Measurements from ENCODE around the gene MITF.
"Not testable (repeated sequence)": the region's sequence is repeated elsewhere in the genome, so short reads cannot be mapped to it uniquely, and the experiment has no call there.

Gene MITF

GRCh38 chr3:69893274-69893673, 154.0 kb downstream of the MITF start:
- TF ChIP-seq ZFX (IDR thresholded peaks at IDR 0.05; ENCODE audit: borderline replicate concordance) (no peak), CTCF (IDR thresholded peaks at IDR 0.05) (no peak)
- no peak overlapping the region for H3K27ac ChIP-seq

- TF ChIP-seq CTCF (IDR thresholded peaks at IDR 0.05) = no peak
- TF ChIP-seq ZFX (IDR thresholded peaks at IDR 0.05; ENCODE audit: borderline replicate concordance) = no peak
- no peak overlapping the region for H3K27ac ChIP-seq
These were observed 156.8 kb downstream of the MITF start for GRCh38 chr3:69896095-69896494.

- H3K27ac ChIP-seq = no peak overlapping the region
- TF ChIP-seq CTCF (IDR thresholded peaks at IDR 0.05) (no peak), ZFX (IDR thresholded peaks at IDR 0.05; ENCODE audit: borderline replicate concordance) (no peak)
These were observed 161.1 kb downstream of the MITF start for GRCh38 chr3:69900331-69900730.

DNA sequence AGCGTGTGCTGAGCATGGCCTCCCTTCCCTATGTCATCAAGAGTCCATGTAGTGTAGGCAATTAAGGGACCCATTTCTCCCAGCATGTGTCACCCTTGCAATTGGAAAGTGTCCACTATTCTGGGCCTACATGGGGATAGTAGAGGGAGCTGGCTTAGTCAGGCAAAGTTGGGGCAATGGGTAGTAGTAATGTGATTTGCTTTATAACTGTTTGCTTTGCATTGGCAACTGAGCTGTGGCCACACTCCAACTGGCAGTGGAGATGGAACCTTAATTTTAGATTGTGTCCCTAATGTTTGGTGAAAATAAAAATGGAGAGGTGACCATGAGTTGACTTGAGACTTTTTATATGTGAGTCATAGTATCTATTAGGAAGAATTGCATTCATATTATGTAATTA, 162.5 kb downstream of the MITF start:
- H3K27ac ChIP-seq = no peak overlapping the region
- TF ChIP-seq CTCF (IDR thresholded peaks at IDR 0.05) (no peak), ZFX (IDR thresholded peaks at IDR 0.05; ENCODE audit: borderline replicate concordance) (no peak)

GRCh38 chr3:69902386-69902785, 163.1 kb downstream of the MITF start:
- TF ChIP-seq ZFX (IDR thresholded peaks at IDR 0.05; ENCODE audit: borderline replicate concordance) (no peak), CTCF (IDR thresholded peaks at IDR 0.05) (no peak)
- no peak overlapping the region for H3K27ac ChIP-seq

- no peak for TF ChIP-seq CTCF (IDR thresholded peaks at IDR 0.05)
- no peak for TF ChIP-seq ZFX (IDR thresholded peaks at IDR 0.05; ENCODE audit: borderline replicate concordance)
- no peak overlapping the region for H3K27ac ChIP-seq
These were observed 167.2 kb downstream of the MITF start for GRCh38 chr3:69906351-69906966.

DNA sequence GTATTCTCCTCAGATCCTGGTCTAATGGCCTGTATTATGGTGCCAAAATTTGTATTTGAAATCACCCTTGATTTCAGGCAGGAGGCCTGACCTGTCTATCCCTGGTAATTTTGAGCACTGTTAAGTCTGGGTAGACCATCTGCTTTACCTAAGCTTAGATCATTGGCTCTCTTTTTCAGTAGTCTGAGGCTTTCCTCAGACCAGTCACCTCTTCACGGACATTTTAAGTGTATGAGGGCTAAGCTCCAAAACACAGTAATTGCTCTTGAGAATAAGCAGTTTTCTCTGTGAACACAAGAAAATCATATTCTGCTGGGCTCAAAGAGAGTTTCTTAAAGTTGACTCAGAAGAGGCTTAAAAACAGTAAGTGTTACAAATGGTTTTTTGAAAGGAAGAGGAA, 168.3 kb downstream of the MITF start:
- no peak overlapping the region for H3K27ac ChIP-seq
- TF ChIP-seq CTCF (IDR thresholded peaks at IDR 0.05) (no peak), ZFX (IDR thresholded peaks at IDR 0.05; ENCODE audit: borderline replicate concordance) (no peak)

- not testable (repeated sequence) for H3K27ac ChIP-seq
These were observed 170.6 kb downstream of the MITF start for GRCh38 chr3:69909859-69910258.
